Panc1 (cell line): Measurements from ENCODE around the gene GDPD5. TPM values are rescaled to one million over a fixed set of nuclear protein-coding genes. Genes with fewer than 3 reads are reported as not detected.

Source experiments
- ATAC-seq: fragments of 200-7000 bp; cut with Tn5 transposase; 2 replicates; pipeline ENCODE4 v1.9.1; 2020; ENCODE audit warnings: mild to moderate bottlenecking, moderate library complexity
- BruUV-seq: library from RNA; stranded (reverse); fragments of 400-500 nt; replicated peaks from 2 replicates; lab custom pipeline; 2021; lab: Mats Ljungman, UMichigan
- CTCF ChIA-PET: fragments of 300-600 bp; sonication (Branson Sonifier 250); formaldehyde crosslinking; loops from one replicate; lab custom pipeline; 2022; ENCODE audit warnings: antibody characterized with exemption; lab: Charles Lee
- POLR2A ChIA-PET: fragments of 300-600 bp; sonication (Branson Sonifier 250); formaldehyde crosslinking; loops from one replicate; lab custom pipeline; 2022; ENCODE audit warnings: antibody characterized with exemption; lab: Charles Lee
- DNase-seq: peaks from one replicate; pipeline ENCODE4 v3.0.0-alpha.2; 2010; ENCODE audit warnings: low read depth, low spot score
- H3K27ac ChIP-seq: 2 replicates; pipeline ENCODE4 v1.5.1; 2011; ENCODE audit warnings: mild to moderate bottlenecking, low read length, inconsistent platforms
- H3K27me3 ChIP-seq: fragments of 200-500 bp; sonication (Bioruptor generic); 2 replicates; pipeline ENCODE4 v1.6.0; 2014; ENCODE audit warnings: low read length, inconsistent platforms; ENCODE audit not compliant: control insufficient read depth, insufficient read depth
- H3K36me3 ChIP-seq: fragments of 200-500 bp; sonication (Bioruptor generic); 2 replicates; pipeline ENCODE4 v1.5.1; 2014; ENCODE audit warnings: inconsistent platforms, mild to moderate bottlenecking, low read length, moderate library complexity; ENCODE audit not compliant: control insufficient read depth, insufficient read depth
- H3K4me1 ChIP-seq: 2 replicates; pipeline ENCODE4 v1.5.1; 2011; ENCODE audit warnings: inconsistent platforms, mild to moderate bottlenecking, low read length, moderate library complexity; ENCODE audit not compliant: control insufficient read depth, insufficient read depth
- H3K4me3 ChIP-seq, 2 experiments: 2 replicates each; pipeline ENCODE4 v1.5.1; 2011 to 2012; ENCODE audit warnings: low read depth in 2 of 2, low read length in 2 of 2, mild to moderate bottlenecking in 2 of 2, inconsistent platforms in 1 of 2, moderate library complexity in 1 of 2
- H3K9me3 ChIP-seq: fragments of 200-500 bp; sonication (Bioruptor generic); 2 replicates; pipeline ENCODE4 v1.5.1; 2014; ENCODE audit warnings: low read depth, mild to moderate bottlenecking, inconsistent platforms, low read length, moderate library complexity; ENCODE audit not compliant: control insufficient read depth, insufficient read depth
- CTCF ChIP-seq: fragments of 450-650 bp; IDR thresholded peaks from 2 replicates; pipeline ENCODE4 v1.5.1; 2017; ENCODE audit warnings: mild to moderate bottlenecking
- POLR2AphosphoS5 ChIP-seq: IDR thresholded peaks from 2 replicates; pipeline ENCODE4 v1.6.1; 2012; ENCODE audit warnings: mild to moderate bottlenecking, low read depth, low read length, moderate library complexity
- REST ChIP-seq, 2 experiments: IDR thresholded peaks; 2 replicates each; pipeline ENCODE4 v1.6.1; 2011 to 2012; ENCODE audit warnings: low read depth in 2 of 2, control low read depth in 1 of 2, low read length in 1 of 2, mild to moderate bottlenecking in 1 of 2, moderate library complexity in 1 of 2; ENCODE audit not compliant: insufficient read depth in 1 of 2
- SIN3A ChIP-seq: IDR thresholded peaks from 2 replicates; pipeline ENCODE4 v1.6.1; 2012; ENCODE audit warnings: low read depth, mild to moderate bottlenecking, low read length, moderate library complexity, borderline replicate concordance; ENCODE audit not compliant: insufficient read depth
- TCF7L2 ChIP-seq: IDR thresholded peaks from 2 replicates; pipeline ENCODE4 v1.6.1; 2011; ENCODE audit warnings: mild to moderate bottlenecking, low read depth, low read length, inconsistent platforms
- in situ Hi-C: cut with HindIII; loops from 2 replicates; pipeline ENCODE4 v1.10.0; 2016; ENCODE audit warnings: low sequenced_read_pairs, low pct_unique_long_range_greater_than_20kb
- intact Hi-C: fragments of 100-400 bp; cut with micrococcal nuclease; formaldehyde crosslinking; loops from one replicate; pipeline ENCODE4 v1.10.0; 2022; ENCODE audit not compliant: unreplicated experiment
- total RNA-seq: library from RNA; stranded (reverse); gene quantifications from one replicate; pipeline ENCODE4 v1.2.1, GENCODE V29; 2021; ENCODE audit not compliant: unreplicated experiment

GDPD5 gene
- total RNA-seq, 1 experiment from 2014 or later = 6.0 TPM

- ATAC-seq (peak; percentile 79), DNase-seq (no peak)
- intact Hi-C loops (loop anchor here (1.0 to 2.0 kb wide), 2 partner anchors 36 to 144 kb away; no protein-coding TSS in a partner anchor), in situ Hi-C loops (no loop called here)
- Histone ChIP-seq H3K4me1 (peaks cover 39% of the 10 kb centered on the region), H3K27ac (peak overlapping the region; percentile 69), H3K36me3 (no peaks in the 10 kb centered on the region), H3K27me3 (no peaks in the 10 kb centered on the region), H3K9me3 (no peaks in the 10 kb centered on the region), H3K4me3 (no peak overlapping the region)
- TF ChIP-seq TCF7L2 = no peak
- TF ChIP-seq CTCF = peak; percentile 94
- ChIA-PET CTCF (interaction anchor here (0.5 to 1.9 kb wide), 14 partner anchors 27 to 169 kb away, joined by 3 to 17 read pairs (median 4); no protein-coding TSS in a partner anchor), POLR2A (interaction anchor here (0.5 to 0.8 kb wide), 2 partner anchors 37 to 79 kb away, joined by 3 to 4 read pairs; no protein-coding TSS in a partner anchor)
- BruUV-seq = no TSS peak
Observed at GRCh38 chr11:75388386-75389275, 137.1 kb downstream of the GDPD5 start.

- in situ Hi-C loops = no loop called here
- peaks cover 45% of the 10 kb centered on the region for H3K4me1 ChIP-seq
- no peak overlapping the region for H3K4me3 ChIP-seq
- POLR2A ChIA-PET = interaction anchor here (0.5 to 0.8 kb wide), 2 partner anchors 38 to 78 kb away, joined by 3 to 4 read pairs; no protein-coding TSS in a partner anchor
- no peaks in the 10 kb centered on the region for H3K36me3 ChIP-seq
- H3K27ac ChIP-seq = peak overlapping the region; percentile 80
- no peak for TF ChIP-seq SIN3A
- TF ChIP-seq REST (IDR thresholded peaks at IDR 0.05; ENCODE audit: insufficient read depth in 1 of 2, low read depth in 2 of 2, low read length in 1 of 2) = no peak
- TF ChIP-seq TCF7L2 = no peak
- TF ChIP-seq POLR2AphosphoS5 = no peak
- DNase-seq (no peak), ATAC-seq (no peak)
- no peaks in the 10 kb centered on the region for H3K27me3 ChIP-seq
- no TSS peak for BruUV-seq
- intact Hi-C loops = loop anchor here (1.0 to 2.0 kb wide), 2 partner anchors 37 to 144 kb away; no protein-coding TSS in a partner anchor
- CTCF ChIA-PET = interaction anchor here (0.5 to 1.9 kb wide), 11 partner anchors 26 to 170 kb away, joined by 3 to 17 read pairs (median 4); no protein-coding TSS in a partner anchor
- no peaks in the 10 kb centered on the region for H3K9me3 ChIP-seq
Observed at GRCh38 chr11:75387736-75388294, 137.9 kb downstream of the GDPD5 start.
